Heart left ventricle (tissue), 13 donors: ENCODE measurements around the gene SKOR1.

Experiments used
- CTCF ChIP-seq, 12 donors: fragments of 200-600 bp; sonication (generic) in 4 of 12; IDR thresholded peaks; one replicate each; pipeline versions ENCODE4 v1.5.0 to v1.8.0; 2018 to 2022; ENCODE audit warnings: antibody characterized with exemption in 12 of 12, mild to moderate bottlenecking in 5 of 12
- POLR2A ChIP-seq, 2 donors: fragments of 450-650 bp; IDR thresholded peaks; one replicate each; pipeline ENCODE4 v1.6.1; 2017; ENCODE audit warnings: antibody characterized with exemption in 2 of 2, mild to moderate bottlenecking in 2 of 2, moderate library complexity in 2 of 2
- donor health status: ischemic (EF 13 %, LVEDD 7.1; RV severe dilation, severe dysfunction).
- donor health status: DM: no; HTN: yes; CAD: no.
- donor health status: DM: no; HTN: no; CAD: no.
- donor health status: ischemic (EF 25% LVEDD 6.9; RV normal size, moderate dysfunction).
- donor health status: ischemic (EF 25% LVEDD 5.7; RV mildly dilated, moderate dysfunction).
- donor health status: ischemic (EF 35%, LVEDD 5.7; RV mildly dilated, moderate dysfunction).
- donor health status: nonischemic (EF 11% LVEDD 7.7; RV severe dilation, severe dysfunction).
- donor health status: DM: yes; HTN: yes; CAD: no.
- donor health status: PGD.
- donor health status: ischemic (EF 29% LVEDD 5.4; RV normal size, mild dysfunction).
- donor health status: nonischemic (EF 23%, LVEDD 6.1; RV moderate dilation, normal function).

- TF ChIP-seq CTCF (IDR thresholded peaks at IDR 0.05) (no peak), POLR2A (IDR thresholded peaks at IDR 0.05) (no peak)
Observed at GRCh38 chr15:67828969-67829646, 3.8 kb downstream of the SKOR1 start.
